ENCODE data around the gene GRIN2A. TPM values are rescaled to one million over a fixed set of nuclear protein-coding genes. Genes with fewer than 3 reads are reported as not detected.

GRIN2A gene
- total and polyA plus RNA-seq, 4 donors: 11.2 to 42.6 (median 20.0) TPM

DNA sequence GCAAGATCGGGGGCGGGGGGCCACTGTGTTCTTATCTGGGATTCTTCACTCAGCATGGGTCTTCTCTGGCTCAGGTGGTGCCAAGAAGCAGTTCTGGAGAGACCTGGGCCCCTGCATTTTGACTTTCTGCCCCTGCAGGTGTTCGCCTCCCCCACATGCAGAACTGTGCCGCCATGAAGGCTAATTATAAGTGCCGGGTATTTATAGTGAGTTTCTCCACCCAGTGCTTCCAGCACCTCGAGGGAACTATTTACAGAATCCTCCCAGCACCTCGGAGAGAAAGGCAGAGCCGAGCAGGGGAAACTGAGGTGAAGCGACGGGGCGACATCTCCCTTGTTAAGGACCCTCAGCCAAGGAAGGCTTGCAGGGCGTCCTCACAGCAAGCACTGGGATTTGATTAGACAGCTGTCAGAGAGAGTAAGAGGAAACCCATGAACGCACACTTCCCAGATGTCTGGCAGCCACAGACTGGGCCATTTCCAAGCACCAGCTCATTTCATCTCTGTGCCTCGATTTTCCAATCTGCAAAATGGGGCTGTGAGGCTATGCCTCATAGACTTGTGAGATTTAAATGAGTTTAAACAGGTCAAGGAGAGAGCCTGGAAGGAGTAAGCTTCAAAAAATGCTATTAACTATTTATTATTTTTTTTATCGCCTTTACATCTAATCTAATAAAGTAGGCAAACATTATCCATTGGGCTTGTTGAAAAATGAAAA, 36.4 kb upstream of the GRIN2A start:
- Histone ChIP-seq H3K4me3 (ENCODE audit: low read depth, low read length) (no peak overlapping the region), H3K27me3 (ENCODE audit: control insufficient read depth, insufficient read depth, low read length) (no peaks in the 10 kb centered on the region), H3K36me3 (ENCODE audit: control insufficient read depth, insufficient read depth, low read length) (no peaks in the 10 kb centered on the region), H3K4me1 (ENCODE audit: control insufficient read depth, insufficient read depth, low read length) (no peaks in the 10 kb centered on the region), H3K27ac (ENCODE audit: low read depth, low read length) (no peak overlapping the region), H3K9me3 (ENCODE audit: control insufficient read depth, insufficient read depth, low read length) (no peaks in the 10 kb centered on the region)
- WGBS (ENCODE audit: insufficient coverage): 85% methylated on average over 9 of the region's 15 CpGs
- no peak for DNase-seq (ENCODE audit: low read depth in 4 of 6, low spot score in 6 of 6)

DNA sequence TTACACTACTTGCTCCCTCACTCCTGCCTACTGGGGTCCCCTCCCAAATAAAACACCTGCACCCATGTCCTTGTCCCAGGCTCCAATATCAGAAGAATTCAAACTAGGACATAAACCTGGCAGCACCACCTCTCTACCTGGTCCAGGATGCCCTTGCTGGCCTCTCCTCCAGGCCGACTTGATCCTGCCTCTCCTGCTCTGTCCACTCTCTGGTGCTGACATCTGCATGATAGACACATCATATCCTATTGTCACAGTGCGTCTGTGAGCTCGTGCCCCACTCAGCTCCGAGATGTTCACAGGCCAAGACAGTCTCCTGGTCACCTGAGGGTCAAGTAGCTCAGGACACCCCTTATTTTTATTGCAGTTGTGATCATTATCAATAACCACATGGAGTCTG, 31.5 kb upstream of the GRIN2A start:
- Histone ChIP-seq H3K9me3 (ENCODE audit: control insufficient read depth, insufficient read depth, low read length) (no peaks in the 10 kb centered on the region), H3K4me1 (ENCODE audit: control insufficient read depth, insufficient read depth, low read length) (no peaks in the 10 kb centered on the region), H3K27ac (ENCODE audit: low read depth, low read length) (no peak overlapping the region), H3K27me3 (ENCODE audit: control insufficient read depth, insufficient read depth, low read length) (no peaks in the 10 kb centered on the region), H3K36me3 (ENCODE audit: control insufficient read depth, insufficient read depth, low read length) (no peaks in the 10 kb centered on the region), H3K4me3 (ENCODE audit: low read depth, low read length) (no peak overlapping the region)
- WGBS (ENCODE audit: insufficient coverage): 94% methylated on average over 2 of the region's 4 CpGs
- no peak for DNase-seq (ENCODE audit: low read depth in 4 of 6, low spot score in 6 of 6)

DNA sequence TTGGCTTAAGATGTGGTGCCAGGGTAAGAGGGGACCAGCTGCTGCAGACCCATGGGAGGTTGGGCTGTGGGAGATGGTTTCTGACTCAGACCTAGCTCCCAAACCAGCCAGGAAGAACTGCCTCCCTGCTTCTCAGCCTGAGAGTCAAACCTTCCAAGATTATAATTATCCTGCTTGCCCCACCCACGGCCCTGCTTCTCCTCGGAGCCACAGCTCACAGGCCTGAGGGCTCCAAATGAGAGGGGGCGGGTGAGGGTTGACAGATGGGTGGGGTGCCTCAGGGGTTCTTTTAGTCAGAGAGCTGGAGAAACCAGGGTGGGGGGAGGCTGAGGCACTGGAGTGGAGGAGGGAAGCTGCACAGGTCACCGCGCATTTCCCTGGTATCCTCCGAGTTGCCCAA, 28.7 kb upstream of the GRIN2A start:
- DNase-seq (ENCODE audit: low read depth in 4 of 6, low spot score in 6 of 6): no peak
- Histone ChIP-seq H3K27me3 (ENCODE audit: control insufficient read depth, insufficient read depth, low read length) (no peaks in the 10 kb centered on the region), H3K4me1 (ENCODE audit: control insufficient read depth, insufficient read depth, low read length) (no peaks in the 10 kb centered on the region), H3K36me3 (ENCODE audit: control insufficient read depth, insufficient read depth, low read length) (no peaks in the 10 kb centered on the region), H3K27ac (ENCODE audit: low read depth, low read length) (no peak overlapping the region), H3K4me3 (ENCODE audit: low read depth, low read length) (no peak overlapping the region), H3K9me3 (ENCODE audit: control insufficient read depth, insufficient read depth, low read length) (no peaks in the 10 kb centered on the region)
- WGBS (ENCODE audit: insufficient coverage): 74% methylated on average over 3 of the region's 6 CpGs

DNA sequence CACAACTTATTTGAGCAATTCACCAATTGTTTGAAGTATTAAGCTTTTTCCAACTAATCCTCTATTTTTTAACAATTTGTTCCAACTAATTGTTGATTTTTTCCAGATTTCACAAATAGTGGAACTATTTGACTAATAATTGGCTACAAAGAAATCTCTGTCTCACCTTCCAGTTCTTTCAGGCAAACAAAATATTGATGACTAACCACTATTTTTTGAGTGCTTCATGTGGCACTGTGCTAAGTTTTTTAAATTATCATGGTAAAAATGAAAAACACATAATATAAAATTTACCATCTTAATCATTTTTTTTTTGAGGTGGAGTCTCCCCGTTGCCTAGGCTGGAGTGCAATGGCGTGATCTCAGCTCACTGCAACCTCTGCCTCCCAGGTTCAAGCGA, 24.6 kb upstream of the GRIN2A start:
- no peaks in the 10 kb centered on the region for H3K36me3 ChIP-seq (ENCODE audit: control insufficient read depth, insufficient read depth, low read length)
- no peak overlapping the region for H3K4me3 ChIP-seq (ENCODE audit: low read depth, low read length)
- H3K4me1 ChIP-seq (ENCODE audit: control insufficient read depth, insufficient read depth, low read length): no peaks in the 10 kb centered on the region
- 100% methylated on average over 3 of the region's 3 CpGs for WGBS (ENCODE audit: insufficient coverage)
- no peaks in the 10 kb centered on the region for H3K9me3 ChIP-seq (ENCODE audit: control insufficient read depth, insufficient read depth, low read length)
- no peak for DNase-seq (ENCODE audit: low read depth in 4 of 6, low spot score in 6 of 6)
- H3K27ac ChIP-seq (ENCODE audit: low read depth, low read length): no peak overlapping the region
- H3K27me3 ChIP-seq (ENCODE audit: control insufficient read depth, insufficient read depth, low read length): no peaks in the 10 kb centered on the region

DNA sequence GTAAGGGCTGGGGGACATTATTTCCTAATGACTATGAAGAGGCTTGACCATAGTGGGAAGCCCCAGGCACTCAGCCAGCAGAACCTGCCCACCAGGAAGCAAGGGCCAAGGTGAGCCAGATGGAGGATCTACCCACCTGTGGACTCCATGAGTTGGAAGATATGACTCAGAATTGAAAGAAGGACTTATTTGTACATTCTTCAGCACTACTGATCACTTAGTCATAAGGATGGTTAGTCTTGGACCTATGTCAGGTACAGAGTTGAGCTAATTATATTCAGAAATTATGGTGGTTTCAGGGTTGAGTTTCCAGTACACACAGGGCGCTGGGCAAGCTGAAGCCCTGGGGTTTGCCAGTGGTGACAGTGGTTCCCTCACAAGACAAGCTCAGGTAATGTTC, 24.0 kb upstream of the GRIN2A start:
- Histone ChIP-seq H3K27ac (ENCODE audit: low read depth, low read length) (no peak overlapping the region), H3K27me3 (ENCODE audit: control insufficient read depth, insufficient read depth, low read length) (no peaks in the 10 kb centered on the region), H3K9me3 (ENCODE audit: control insufficient read depth, insufficient read depth, low read length) (no peaks in the 10 kb centered on the region), H3K4me3 (ENCODE audit: low read depth, low read length) (no peak overlapping the region), H3K4me1 (ENCODE audit: control insufficient read depth, insufficient read depth, low read length) (no peaks in the 10 kb centered on the region), H3K36me3 (ENCODE audit: control insufficient read depth, insufficient read depth, low read length) (no peaks in the 10 kb centered on the region)
- no CpG with 5 or more reads among the region's 1 CpG for WGBS (ENCODE audit: insufficient coverage)
- no peak for DNase-seq (ENCODE audit: low read depth in 4 of 6, low spot score in 6 of 6)

DNA sequence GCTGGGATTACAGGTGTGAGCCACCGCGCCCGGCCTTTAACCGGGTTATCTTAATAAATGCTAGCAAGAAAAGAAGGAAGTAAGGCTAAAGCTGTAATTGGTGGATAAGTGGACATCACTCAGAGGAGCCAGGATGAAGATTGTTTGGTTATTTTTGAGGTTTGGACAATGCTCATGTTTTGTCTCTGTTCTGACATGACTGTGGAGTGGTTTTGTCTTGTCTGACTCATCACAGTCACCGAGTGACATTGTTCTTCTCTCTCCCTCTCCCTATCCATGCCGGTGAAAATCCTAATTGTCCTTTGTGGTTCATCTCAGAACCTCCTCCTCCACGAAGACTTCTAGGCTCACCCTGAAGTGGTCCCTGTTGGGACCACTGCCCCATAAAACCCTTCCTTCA, 23.5 kb upstream of the GRIN2A start:
- no peaks in the 10 kb centered on the region for H3K36me3 ChIP-seq (ENCODE audit: control insufficient read depth, insufficient read depth, low read length)
- no peaks in the 10 kb centered on the region for H3K4me1 ChIP-seq (ENCODE audit: control insufficient read depth, insufficient read depth, low read length)
- H3K27me3 ChIP-seq (ENCODE audit: control insufficient read depth, insufficient read depth, low read length): no peaks in the 10 kb centered on the region
- no CpG with 5 or more reads among the region's 7 CpGs for WGBS (ENCODE audit: insufficient coverage)
- H3K9me3 ChIP-seq (ENCODE audit: control insufficient read depth, insufficient read depth, low read length): no peaks in the 10 kb centered on the region
- no peak overlapping the region for H3K27ac ChIP-seq (ENCODE audit: low read depth, low read length)
- DNase-seq (ENCODE audit: low read depth in 4 of 6, low spot score in 6 of 6): no peak
- H3K4me3 ChIP-seq (ENCODE audit: low read depth, low read length): no peak overlapping the region

DNA sequence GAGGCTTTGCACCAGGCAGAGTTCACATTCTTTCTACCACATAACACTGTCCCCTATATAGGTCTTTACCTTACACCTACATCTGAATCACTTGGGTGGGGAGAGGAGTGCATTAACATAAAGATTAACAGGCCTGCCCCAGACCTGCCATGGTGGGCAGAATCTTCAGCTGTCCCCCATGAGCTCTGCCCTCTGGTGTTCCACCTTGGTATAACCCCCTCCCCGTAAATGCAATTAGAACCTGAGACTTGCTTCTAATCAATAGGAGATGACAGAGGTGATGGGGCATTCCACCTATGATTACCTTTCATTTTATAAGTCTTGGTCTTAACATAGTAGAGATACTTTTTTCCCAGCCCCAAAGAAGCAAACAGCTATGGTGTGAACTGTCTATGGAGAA, 20.4 kb upstream of the GRIN2A start:
- no peak overlapping the region for H3K27ac ChIP-seq (ENCODE audit: low read depth, low read length)
- H3K4me3 ChIP-seq (ENCODE audit: low read depth, low read length): no peak overlapping the region
- no CpG with 5 or more reads among the region's 1 CpG for WGBS (ENCODE audit: insufficient coverage)
- H3K9me3 ChIP-seq (ENCODE audit: control insufficient read depth, insufficient read depth, low read length): no peaks in the 10 kb centered on the region
- DNase-seq (ENCODE audit: low read depth in 4 of 6, low spot score in 6 of 6): no peak
- H3K36me3 ChIP-seq (ENCODE audit: control insufficient read depth, insufficient read depth, low read length): no peaks in the 10 kb centered on the region
- H3K4me1 ChIP-seq (ENCODE audit: control insufficient read depth, insufficient read depth, low read length): no peaks in the 10 kb centered on the region
- H3K27me3 ChIP-seq (ENCODE audit: control insufficient read depth, insufficient read depth, low read length): no peaks in the 10 kb centered on the region

DNA sequence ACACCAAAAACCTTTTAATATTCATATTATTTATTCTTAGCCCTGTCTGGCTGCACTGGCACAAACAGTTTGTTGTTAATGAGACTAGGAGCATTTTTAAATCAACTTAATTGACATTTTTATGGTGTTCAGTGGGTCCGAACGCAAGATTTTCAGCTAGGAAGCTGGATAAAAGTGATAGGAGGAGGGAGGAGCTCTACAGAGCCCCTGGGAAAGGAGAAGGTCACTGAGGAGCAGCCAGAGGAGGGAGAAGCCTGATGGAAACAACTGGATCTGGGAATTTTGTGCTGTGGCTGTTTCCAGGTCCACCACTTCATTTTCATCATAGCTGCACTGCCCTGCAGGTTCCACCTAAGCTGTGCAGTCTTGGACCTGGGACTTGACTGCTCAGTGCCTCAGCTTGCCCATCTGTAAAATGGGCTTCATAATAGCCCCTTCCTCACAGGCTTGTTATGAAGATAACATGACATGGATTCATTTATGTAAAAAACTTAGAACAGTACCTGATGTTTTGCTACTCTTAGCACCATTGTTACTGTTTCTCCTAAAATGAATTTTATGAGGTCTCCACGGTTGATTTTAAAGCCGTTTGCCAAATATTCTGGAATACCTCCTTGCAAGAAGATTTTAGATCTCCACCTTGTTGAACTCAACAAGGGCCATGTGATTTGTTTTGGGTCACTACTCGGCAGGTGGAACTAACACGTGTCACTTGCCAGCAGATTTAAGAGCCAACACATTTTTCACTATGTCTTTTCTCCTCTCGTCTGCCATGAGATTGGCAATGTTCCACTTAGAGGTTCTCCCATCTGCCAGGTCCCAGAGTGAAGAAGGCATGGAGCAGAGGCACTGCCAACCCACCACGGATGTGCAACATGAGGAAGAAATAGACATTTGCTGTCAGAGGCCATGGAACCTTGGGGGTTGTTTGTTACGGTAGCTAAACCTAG, 18.7 kb upstream of the GRIN2A start:
- Histone ChIP-seq H3K27me3 (ENCODE audit: control insufficient read depth, insufficient read depth, low read length) (no peaks in the 10 kb centered on the region), H3K36me3 (ENCODE audit: control insufficient read depth, insufficient read depth, low read length) (no peaks in the 10 kb centered on the region), H3K4me1 (ENCODE audit: control insufficient read depth, insufficient read depth, low read length) (no peaks in the 10 kb centered on the region), H3K27ac (ENCODE audit: low read depth, low read length) (no peak overlapping the region), H3K4me3 (ENCODE audit: low read depth, low read length) (no peak overlapping the region), H3K9me3 (ENCODE audit: control insufficient read depth, insufficient read depth, low read length) (no peaks in the 10 kb centered on the region)
- 48% methylated on average over 5 of the region's 9 CpGs for WGBS (ENCODE audit: insufficient coverage)
- peak in 2 of 6 donors; percentile 47 to 48 for DNase-seq (ENCODE audit: low read depth in 4 of 6, low spot score in 6 of 6)

DNA sequence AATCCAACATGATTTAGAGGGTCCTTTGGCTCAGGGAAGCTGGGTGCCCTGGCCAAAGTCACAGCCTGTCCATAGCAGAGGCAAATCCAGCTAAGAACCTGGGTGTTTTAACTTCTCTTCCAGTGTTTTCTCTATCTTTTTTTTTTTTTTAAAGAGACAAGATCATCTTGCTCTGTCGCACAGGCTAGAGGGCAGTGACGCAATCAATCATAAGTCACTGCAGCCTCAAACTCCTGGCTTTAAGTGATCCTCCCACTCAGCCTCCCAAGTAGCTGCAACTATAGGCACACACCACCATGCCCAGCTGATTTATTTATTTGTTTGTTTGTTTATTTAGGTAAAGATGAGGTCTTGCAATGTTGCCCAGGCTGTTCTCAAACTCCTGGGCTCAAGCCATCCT, 14.8 kb upstream of the GRIN2A start:
- H3K27ac ChIP-seq (ENCODE audit: low read depth, low read length): no peak overlapping the region
- H3K4me3 ChIP-seq (ENCODE audit: low read depth, low read length): no peak overlapping the region
- no peaks in the 10 kb centered on the region for H3K36me3 ChIP-seq (ENCODE audit: control insufficient read depth, insufficient read depth, low read length)
- no peaks in the 10 kb centered on the region for H3K9me3 ChIP-seq (ENCODE audit: control insufficient read depth, insufficient read depth, low read length)
- no peaks in the 10 kb centered on the region for H3K27me3 ChIP-seq (ENCODE audit: control insufficient read depth, insufficient read depth, low read length)
- WGBS (ENCODE audit: insufficient coverage): no CpG with 5 or more reads among the region's 2 CpGs
- no peak for DNase-seq (ENCODE audit: low read depth in 4 of 6, low spot score in 6 of 6)
- H3K4me1 ChIP-seq (ENCODE audit: control insufficient read depth, insufficient read depth, low read length): no peaks in the 10 kb centered on the region

DNA sequence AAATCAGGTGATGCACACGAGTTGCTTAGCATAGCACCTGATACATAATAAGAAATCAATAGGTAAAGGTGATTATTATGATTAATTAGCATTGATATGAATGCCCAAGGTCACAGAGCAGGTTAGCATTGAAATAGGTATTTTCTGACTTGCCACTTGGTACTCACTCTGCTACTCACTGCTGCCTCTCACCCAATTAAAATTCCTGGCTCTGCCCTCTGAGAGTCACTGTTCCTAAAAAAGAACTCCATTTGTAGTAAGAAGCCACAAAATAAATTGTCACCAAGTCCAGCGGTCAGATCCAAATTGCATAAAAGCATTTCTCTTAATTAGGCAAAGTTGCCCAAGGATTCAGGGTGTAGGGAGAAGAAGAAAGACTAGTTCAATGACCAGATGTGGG, 8.9 kb upstream of the GRIN2A start:
- Histone ChIP-seq H3K9me3 (ENCODE audit: control insufficient read depth, insufficient read depth, low read length) (no peaks in the 10 kb centered on the region), H3K27me3 (ENCODE audit: control insufficient read depth, insufficient read depth, low read length) (no peaks in the 10 kb centered on the region), H3K4me1 (ENCODE audit: control insufficient read depth, insufficient read depth, low read length) (no peaks in the 10 kb centered on the region), H3K36me3 (ENCODE audit: control insufficient read depth, insufficient read depth, low read length) (no peaks in the 10 kb centered on the region), H3K27ac (ENCODE audit: low read depth, low read length) (no peak overlapping the region), H3K4me3 (ENCODE audit: low read depth, low read length) (no peak overlapping the region)
- WGBS (ENCODE audit: insufficient coverage): no CpG with 5 or more reads among the region's 2 CpGs
- DNase-seq (ENCODE audit: low read depth in 4 of 6, low spot score in 6 of 6): peak in 1 of 6 donors; percentile 5

Data from spinal cord (tissue), 10 donors.